Colonic mucosa (tissue), 4 donors: Measurements from ENCODE around the gene IL11. TPM values are rescaled to one million over a fixed set of nuclear protein-coding genes. Genes with fewer than 3 reads are reported as not detected.
A peak's percentile ranks its signal among the peaks of the same experiment; 100 is the strongest.

Experiments
- DNase-seq: peaks from one replicate; pipeline ENCODE4 v3.0.0-alpha.2; 2020
- H3K27ac ChIP-seq: fragments of 200-600 bp; one replicate; pipeline ENCODE4 v1.8.0; 2021
- H3K27me3 ChIP-seq: fragments of 200-600 bp; one replicate; pipeline ENCODE4 v1.8.0; 2021
- H3K36me3 ChIP-seq: fragments of 200-600 bp; one replicate; pipeline ENCODE4 v1.8.0; 2021
- H3K4me1 ChIP-seq: fragments of 200-600 bp; one replicate; pipeline ENCODE4 v1.8.0; 2021; ENCODE audit warnings: mild to moderate bottlenecking
- H3K4me3 ChIP-seq: fragments of 200-600 bp; one replicate; pipeline ENCODE4 v1.8.0; 2021
- H3K9ac ChIP-seq, 2 donors: one replicate each; pipeline ENCODE4 v1.7.0; 2013; ENCODE audit warnings: control low read depth in 2 of 2, low read depth in 2 of 2, low read length in 2 of 2
- H3K9me3 ChIP-seq: fragments of 200-600 bp; one replicate; pipeline ENCODE4 v1.8.0; 2021
- CTCF ChIP-seq: fragments of 200-600 bp; IDR thresholded peaks from one replicate; pipeline ENCODE4 v1.8.0; 2022; ENCODE audit warnings: antibody characterized with exemption, mild to moderate bottlenecking
- intact Hi-C: fragments of 100-400 bp; cut with DNase I; formaldehyde crosslinking; loops from one replicate; pipeline ENCODE4 v1.14.1; 2022
- total RNA-seq, 2 donors: library from RNA; stranded (reverse); fragmentation: NEBNext Ultra II Directional in 1 of 2; extraction: Animal tissue kit (Norgen Biotek cat#: 25700) in 1 of 2; gene quantifications; one replicate each; pipeline ENCODE4 v1.2.1, GENCODE V29; 2021
- donor health status: healthy.
- donor health status: DM: no; HTN: no; CAD: no.
- donor health status: DM: no; HTN: no; CAD: no.

Gene IL11
- total RNA-seq, 2 donors from 2014 or later: 0.64 TPM; not detected in 1

GRCh38 chr19:55384920-55385723 is 14.9 kb upstream of the IL11 start:
- no peak for TF ChIP-seq CTCF
- intact Hi-C loops: no loop called here
- no peaks in the 10 kb centered on the region for H3K9me3 ChIP-seq
- peaks cover 24% of the 10 kb centered on the region for H3K36me3 ChIP-seq
- DNase-seq: peak; percentile 99
- H3K27me3 ChIP-seq: no peaks in the 10 kb centered on the region
- peak overlapping the region; percentile 94 for H3K27ac ChIP-seq
- H3K4me1 ChIP-seq: peaks cover 23% of the 10 kb centered on the region
- peak overlapping the region; percentile 94 to 95 for H3K9ac ChIP-seq
- H3K4me3 ChIP-seq: peak overlapping the region; percentile 73

- Histone ChIP-seq H3K9ac (peak within 1 kb of the TSS; percentile 94 to 95), H3K27ac (peak within 1 kb of the TSS; percentile 94), H3K4me1 (peaks cover 23% of the 10 kb centered on the region), H3K9me3 (no peaks in the 10 kb centered on the region), H3K27me3 (no peaks in the 10 kb centered on the region), H3K4me3 (peak within 1 kb of the TSS; percentile 73), H3K36me3 (peaks cover 20% of the 10 kb centered on the region)
- no peak for TF ChIP-seq CTCF
- DNase-seq: peak; percentile 83
- intact Hi-C loops: no loop called here
Measured at GRCh38 chr19:55384131-55384919, 14.1 kb upstream of the IL11 start, which contains the start of gene TMEM238. TSS of gene TMEM238 (minus strand) at chr19:55384292. CDS start at chr19:55384259, 33 bp downstream.

GRCh38 chr19:55383279-55384130 is 13.2 kb upstream of the IL11 start:
- H3K36me3 ChIP-seq: peaks cover 12% of the 10 kb centered on the region
- H3K4me1 ChIP-seq: peaks cover 22% of the 10 kb centered on the region
- H3K27ac ChIP-seq: peak overlapping the region; percentile 94
- peak overlapping the region; percentile 51 to 94 for H3K9ac ChIP-seq
- intact Hi-C loops: loop anchor here (2.0 kb wide), 1 partner anchor 81 kb away; no protein-coding TSS in a partner anchor
- DNase-seq: peak; percentile 45
- TF ChIP-seq CTCF: no peak
- no peaks in the 10 kb centered on the region for H3K9me3 ChIP-seq
- H3K4me3 ChIP-seq: peak overlapping the region; percentile 73
- H3K27me3 ChIP-seq: no peaks in the 10 kb centered on the region

- peaks cover 4% of the 10 kb centered on the region for H3K36me3 ChIP-seq
- H3K27ac ChIP-seq: no peak overlapping the region
- intact Hi-C loops: loop anchor here (2.0 kb wide), 1 partner anchor 80 kb away; no protein-coding TSS in a partner anchor
- DNase-seq: no peak
- no peak overlapping the region for H3K4me3 ChIP-seq
- no peaks in the 10 kb centered on the region for H3K9me3 ChIP-seq
- no peak for TF ChIP-seq CTCF
- peaks cover 13% of the 10 kb centered on the region for H3K4me1 ChIP-seq
- no peaks in the 10 kb centered on the region for H3K27me3 ChIP-seq
- H3K9ac ChIP-seq: peak overlapping the region in 1 of 2 donors; percentile 6
Measured at GRCh38 chr19:55382522-55383054, 12.3 kb upstream of the IL11 start.
